RCC 7860 (cell line): ENCODE measurements around the gene SLC7A6.

Experiments used
- DNase-seq: peaks from one replicate; pipeline ENCODE4 v3.0.0-alpha.2; 2015; ENCODE audit warnings: low spot score
- FAIRE-seq: peaks from 2 replicates; lab custom pipeline; 2012; peaks lifted over from hg19 to GRCh38; lab: Jason Lieb, UNC

The SLC7A6 gene

GRCh38 chr16:68339214-68339613 is 74.9 kb downstream of the SLC7A6 start:
- DNase-seq (no peak), FAIRE-seq (no peak)

GRCh38 chr16:68342620-68343019 is 78.3 kb downstream of the SLC7A6 start:
- DNase-seq, result no peak
- no peak for FAIRE-seq

DNA sequence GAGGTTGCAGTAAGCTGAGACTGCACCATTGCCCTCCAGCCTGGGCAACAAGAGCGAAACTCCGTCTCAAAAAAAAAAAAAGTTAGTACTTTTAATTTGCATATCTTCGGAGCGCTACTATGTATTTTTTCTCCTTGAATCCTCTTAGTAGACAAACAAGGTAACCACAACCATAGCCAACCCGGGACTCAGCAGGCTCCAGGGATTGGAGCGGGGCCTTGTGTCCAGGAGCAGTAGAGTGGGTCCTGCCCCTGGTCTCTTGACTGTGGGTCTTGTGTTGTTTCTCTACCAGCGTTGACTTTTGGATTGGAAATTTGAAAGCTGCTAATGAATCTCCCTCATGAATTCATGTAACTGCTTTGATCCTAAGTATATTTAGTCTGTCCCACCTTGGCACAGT is 78.8 kb downstream of the SLC7A6 start:
- no peak for FAIRE-seq
- DNase-seq, result no peak

DNA sequence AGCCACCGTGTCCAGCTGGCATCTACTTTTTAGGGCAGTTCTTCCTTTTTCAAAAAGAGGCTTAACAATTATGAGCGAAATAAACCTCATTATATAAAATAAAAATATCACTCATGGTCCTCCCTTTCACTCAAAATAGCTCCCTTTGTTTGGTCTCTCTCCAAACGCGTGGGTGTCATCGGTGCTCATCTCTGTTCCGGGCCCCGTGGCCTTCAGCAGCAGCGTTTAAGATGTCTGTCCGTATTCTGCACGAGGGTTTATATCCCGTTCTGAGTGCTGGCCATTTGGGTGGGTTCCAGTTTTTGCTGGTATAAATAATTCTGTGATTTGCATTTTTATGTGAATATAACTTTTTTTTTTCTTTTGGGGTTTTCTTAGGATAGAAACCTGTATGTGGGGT is 79.9 kb downstream of the SLC7A6 start:
- no peak for FAIRE-seq

GRCh38 chr16:68345351-68345810 is 81.1 kb downstream of the SLC7A6 start:
- FAIRE-seq, result no peak

More for the DNA sequence above, 79.9 kb downstream of the SLC7A6 start:
- no peak for DNase-seq

GRCh38 chr16:68345958-68346635 is 81.8 kb downstream of the SLC7A6 start:
- FAIRE-seq (no peak), DNase-seq (no peak)

More at GRCh38 chr16:68345351-68345810, 81.1 kb downstream of the SLC7A6 start:
- DNase-seq, result no peak

DNA sequence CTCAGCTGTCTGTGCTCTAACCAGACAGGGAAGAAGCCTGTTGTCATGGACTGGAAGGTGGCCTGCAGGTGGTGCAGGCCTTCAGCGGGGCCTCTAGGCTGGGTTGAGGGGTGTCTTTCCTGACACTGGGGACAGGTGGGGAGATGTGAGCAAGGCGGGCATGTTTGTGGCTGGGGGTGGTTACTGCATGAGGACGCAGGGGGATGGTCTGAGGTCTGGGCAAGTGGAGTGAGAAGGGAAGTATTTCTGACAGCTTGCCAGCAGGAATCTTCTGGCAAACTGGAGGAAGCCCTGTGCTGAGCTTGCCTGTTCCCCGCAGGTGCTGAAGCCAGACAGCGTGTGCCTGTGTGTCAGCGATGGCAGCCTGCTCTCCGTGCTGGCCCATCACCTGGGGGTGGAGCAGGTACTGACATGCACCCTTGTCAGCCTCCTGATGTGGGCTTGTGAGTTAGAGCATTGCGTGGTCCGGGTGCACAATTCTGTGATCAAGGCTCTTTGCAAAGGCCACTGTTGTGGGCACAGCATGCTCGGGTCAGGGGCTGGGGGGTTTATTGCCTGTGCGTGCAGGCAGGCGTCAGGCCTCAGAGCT is 82.7 kb downstream of the SLC7A6 start:
- DNase-seq (no peak), FAIRE-seq (no peak)

DNA sequence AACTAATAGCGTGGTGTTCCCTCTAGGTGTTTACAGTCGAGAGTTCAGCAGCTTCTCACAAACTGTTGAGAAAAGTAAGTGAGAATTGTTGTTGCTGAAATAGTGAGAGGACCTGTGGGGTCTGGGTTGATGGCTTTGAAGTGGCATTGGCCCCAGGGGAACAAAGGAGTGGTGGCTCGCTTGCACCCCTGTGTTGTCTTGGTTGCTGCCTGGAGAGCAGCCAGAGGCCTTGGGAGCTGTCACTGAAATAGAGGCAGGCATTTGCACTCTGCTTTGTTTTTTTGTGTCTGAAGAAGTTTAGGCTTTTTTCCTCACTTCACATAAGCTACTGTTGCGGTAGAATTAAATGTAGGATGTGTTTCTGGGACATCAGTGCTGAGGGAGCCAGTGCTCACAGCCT is 83.3 kb downstream of the SLC7A6 start:
- no peak for DNase-seq
- FAIRE-seq, result no peak

DNA sequence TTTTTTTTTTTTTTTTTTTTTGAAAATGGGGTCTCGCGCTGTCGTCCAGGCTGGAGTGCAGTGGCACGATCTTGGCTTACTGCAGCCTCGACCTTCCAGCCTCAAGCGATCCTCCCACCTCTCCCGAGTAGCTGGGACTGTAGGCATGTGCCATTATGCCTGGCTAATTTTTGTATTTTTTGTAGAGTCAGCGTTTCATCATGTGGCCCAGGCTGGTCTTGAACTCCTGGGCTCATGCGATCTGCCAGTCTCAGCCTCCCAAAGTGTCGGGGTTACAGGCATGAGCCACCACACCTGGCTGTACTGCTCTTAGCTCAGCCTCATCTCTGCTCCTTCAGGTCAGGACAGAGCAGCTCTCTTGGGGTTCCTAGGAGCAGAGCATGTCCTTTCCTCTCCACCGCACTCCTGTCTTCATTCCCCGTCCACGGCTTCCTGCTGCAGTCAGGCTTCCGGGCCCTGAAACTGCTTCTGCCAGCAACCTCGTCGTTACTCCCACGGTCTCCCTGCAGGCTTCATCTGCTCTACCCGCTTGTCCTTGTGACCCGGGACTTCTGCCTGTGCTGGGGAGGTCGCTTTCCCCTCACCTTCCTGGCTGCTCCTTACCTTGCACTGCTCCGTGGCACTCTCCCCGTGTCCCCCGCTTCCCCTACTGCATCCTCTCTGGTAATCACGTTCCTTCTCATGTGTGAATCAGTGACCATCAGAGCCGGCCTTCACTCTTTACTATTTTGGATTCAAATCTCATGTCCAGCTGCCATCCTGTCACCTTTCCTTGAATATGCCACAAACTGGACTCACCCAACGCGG is 84.5 kb downstream of the SLC7A6 start:
- FAIRE-seq (no peak), DNase-seq (no peak)

DNA sequence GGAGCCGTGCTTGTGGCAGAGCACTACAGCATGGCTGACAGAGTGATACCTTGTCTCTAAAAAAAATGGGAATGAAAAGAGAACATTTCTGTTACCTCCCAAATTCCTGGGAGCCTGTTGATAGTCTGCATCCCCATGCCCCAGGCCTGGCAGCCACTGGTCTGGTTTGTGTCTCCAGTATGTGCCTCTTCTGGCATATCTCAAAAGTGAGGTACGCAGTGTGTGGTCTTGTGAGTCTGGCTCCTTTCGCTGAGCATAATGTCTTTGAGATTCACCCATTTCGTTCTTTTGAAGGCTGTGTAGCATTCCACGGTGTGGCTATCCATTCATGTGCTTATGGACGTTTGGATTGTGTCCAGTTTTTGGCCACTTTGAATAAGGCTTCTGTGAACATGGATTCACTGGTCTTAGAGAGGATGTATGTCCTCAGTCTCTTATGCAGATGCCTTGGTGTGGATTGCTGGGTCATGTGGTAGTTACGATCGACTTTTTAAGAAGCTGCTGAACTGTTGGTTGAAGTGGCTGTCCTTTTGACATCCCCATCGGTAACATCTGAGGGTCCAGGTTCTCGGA is 85.6 kb downstream of the SLC7A6 start:
- no peak for DNase-seq
- no peak for FAIRE-seq

DNA sequence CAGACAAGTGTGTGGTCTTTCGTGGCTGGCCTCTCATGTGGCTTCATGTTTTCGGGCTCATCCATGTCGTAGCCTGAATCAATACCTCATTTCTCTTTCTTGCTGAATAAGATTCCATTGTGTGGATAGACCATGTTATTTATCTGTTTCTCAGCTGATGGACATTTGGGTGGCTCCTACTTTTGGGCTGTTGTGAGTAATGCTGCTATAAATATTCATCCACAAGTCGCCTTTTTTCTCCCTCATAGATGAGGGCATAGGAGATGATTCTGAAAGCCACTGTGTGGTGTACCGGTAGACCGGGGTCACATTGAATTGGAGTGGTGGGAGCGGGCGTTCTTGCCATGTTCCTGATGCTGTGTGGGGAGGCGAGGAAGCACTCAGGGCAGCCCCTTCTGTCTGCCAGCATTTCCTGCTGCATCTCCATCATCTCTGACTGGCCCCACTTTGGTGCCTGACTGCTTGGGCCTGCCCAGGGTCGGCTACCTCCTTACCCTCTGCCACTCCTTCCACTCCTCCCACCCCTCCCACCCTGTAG is 86.6 kb downstream of the SLC7A6 start:
- no peak for DNase-seq
- FAIRE-seq, result no peak
